Urinary bladder (tissue), 4 donors: ENCODE measurements around the gene USP2. TPM values are rescaled to one million over a fixed set of nuclear protein-coding genes. Genes with fewer than 3 reads are reported as not detected.
A peak's percentile ranks its signal among the peaks of the same experiment; 100 is the strongest.

Experiments
- DNase-seq: peaks from one replicate; pipeline ENCODE4 v3.0.0-alpha.2; 2015; ENCODE audit errors: extremely low spot score
- H3K27ac ChIP-seq: one replicate; pipeline ENCODE4 v1.5.1; 2013; ENCODE audit warnings: low read depth, mild to moderate bottlenecking, moderate library complexity
- H3K36me3 ChIP-seq: one replicate; pipeline ENCODE4 v1.6.1; 2013; ENCODE audit warnings: mild to moderate bottlenecking, moderate library complexity; ENCODE audit not compliant: insufficient read depth
- H3K4me1 ChIP-seq: one replicate; pipeline ENCODE4 v1.6.1; 2013; ENCODE audit warnings: mild to moderate bottlenecking, moderate library complexity; ENCODE audit not compliant: insufficient read depth
- H3K4me3 ChIP-seq: one replicate; pipeline ENCODE4 v1.5.1; 2013; ENCODE audit warnings: low read depth, low read length
- WGBS: extraction: QIAGEN DNeasy Blood & Tissue Kit; methylation state at CpG from one replicate; pipeline ENCODE4 v1.1.7; 2013; 5-methylcytosine and 5-hydroxymethylcytosine counted together
- polyA plus RNA-seq: library from polyadenylated mRNA; stranded (reverse); fragments of 200-250 nt; gene quantifications from one replicate; pipeline ENCODE4 v1.2.3, GENCODE V29; 2013
- total RNA-seq: library from RNA; depleted of rRNA; stranded (reverse); fragments of >200 nt; gene quantifications from one replicate; pipeline ENCODE4 v1.2.3, GENCODE V29; 2014
- donor health status: healthy with polysubstance abuse.
- donor health status: healthy.

The USP2 gene
- total and polyA plus RNA-seq, 2 donors, result 1.1 to 4.8 TPM

GRCh38 chr11:119319136-119319699 is 62.3 kb downstream of the USP2 start:
- H3K27ac ChIP-seq, result peak overlapping the region; percentile 41
- no peak overlapping the region for H3K4me3 ChIP-seq
- WGBS, result 70% methylated on average over 8 of the region's 8 CpGs
- DNase-seq, result no peak
- no peaks in the 10 kb centered on the region for H3K36me3 ChIP-seq
- H3K4me1 ChIP-seq, result no peaks in the 10 kb centered on the region

- whole genome bisulfite sequencing, result 46% methylated on average over 22 of the region's 22 CpGs
Observed at GRCh38 chr11:119318240-119319135, 63.0 kb downstream of the USP2 start.

GRCh38 chr11:119317592-119318239 is 63.8 kb downstream of the USP2 start:
- WGBS, result 40% methylated on average over 14 of the region's 14 CpGs
- Histone ChIP-seq H3K36me3 (no peaks in the 10 kb centered on the region), H3K4me1 (no peaks in the 10 kb centered on the region), H3K4me3 (peak overlapping the region; percentile 69), H3K27ac (no peak overlapping the region)
- DNase-seq, result no peak

More at GRCh38 chr11:119318240-119319135, 63.0 kb downstream of the USP2 start:
- no peaks in the 10 kb centered on the region for H3K36me3 ChIP-seq
- no peak for DNase-seq
- peak overlapping the region; percentile 41 for H3K27ac ChIP-seq
- no peak overlapping the region for H3K4me3 ChIP-seq
- no peaks in the 10 kb centered on the region for H3K4me1 ChIP-seq

- peak within 1 kb of the TSS; percentile 75 for H3K27ac ChIP-seq
- peak within 1 kb of the TSS; percentile 69 for H3K4me3 ChIP-seq
- DNase-seq, result no peak
- no peaks in the 10 kb centered on the region for H3K4me1 ChIP-seq
- H3K36me3 ChIP-seq, result no peaks in the 10 kb centered on the region
- 1% methylated on average over 74 of the region's 74 CpGs for WGBS
Observed at GRCh38 chr11:119316729-119317591, 64.5 kb downstream of the USP2 start, which contains the start of gene MCAM. Gene MCAM, minus strand, starts transcription at chr11:119317130. Its CDS starts 29 bp downstream, at chr11:119317101.

DNA sequence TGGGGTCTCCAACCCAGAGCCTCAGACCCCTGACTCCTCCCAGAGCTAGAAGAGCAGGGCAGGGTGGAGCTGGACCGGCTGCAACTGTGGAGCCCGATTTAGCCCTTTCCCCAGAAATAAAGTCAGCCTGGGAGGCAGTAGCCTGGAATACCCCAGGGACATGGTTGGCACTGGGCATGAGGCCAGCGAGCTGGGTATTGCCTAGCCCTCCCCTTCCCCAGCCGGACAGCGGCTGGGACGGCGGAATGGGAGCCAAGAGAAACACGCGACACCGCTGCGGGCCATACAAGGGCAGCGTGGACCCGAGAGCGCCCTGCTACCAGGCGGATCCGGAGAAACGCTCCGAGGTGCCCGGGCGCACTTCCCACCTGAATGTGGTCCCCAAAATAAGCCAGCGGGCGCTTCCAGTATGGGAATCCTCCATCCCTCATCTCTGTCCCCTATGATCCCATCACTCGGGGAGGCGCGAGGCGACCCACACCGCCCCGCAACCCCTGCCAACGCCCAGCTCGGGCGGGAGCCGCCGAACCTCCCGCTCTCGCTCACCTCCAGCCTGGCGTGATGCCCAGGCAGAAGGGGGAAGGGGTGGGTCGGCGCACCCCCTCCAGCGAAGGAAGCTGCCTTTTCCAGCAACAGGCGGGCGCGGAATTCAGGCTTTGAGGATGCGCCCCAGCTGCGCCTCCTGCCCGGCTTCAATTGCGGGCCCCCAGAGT is 65.3 kb downstream of the USP2 start:
- under 1% methylated on average over 46 of the region's 46 CpGs for WGBS
- no peaks in the 10 kb centered on the region for H3K4me1 ChIP-seq
- no peak for DNase-seq
- peak overlapping the region; percentile 69 for H3K4me3 ChIP-seq
- H3K36me3 ChIP-seq, result no peaks in the 10 kb centered on the region
- no peak overlapping the region for H3K27ac ChIP-seq

GRCh38 chr11:119315131-119316015 is 66.1 kb downstream of the USP2 start:
- H3K4me3 ChIP-seq, result peak overlapping the region; percentile 69
- no peak for DNase-seq
- no peaks in the 10 kb centered on the region for H3K4me1 ChIP-seq
- 6% methylated on average over 29 of the region's 29 CpGs for WGBS
- H3K36me3 ChIP-seq, result no peaks in the 10 kb centered on the region
- H3K27ac ChIP-seq, result peak overlapping the region; percentile 12

GRCh38 chr11:119314726-119315125 is 66.8 kb downstream of the USP2 start:
- no peak overlapping the region for H3K27ac ChIP-seq
- no peaks in the 10 kb centered on the region for H3K4me1 ChIP-seq
- H3K4me3 ChIP-seq, result peak overlapping the region; percentile 69
- 66% methylated on average over 18 of the region's 18 CpGs for WGBS
- no peak for DNase-seq
- no peaks in the 10 kb centered on the region for H3K36me3 ChIP-seq

DNA sequence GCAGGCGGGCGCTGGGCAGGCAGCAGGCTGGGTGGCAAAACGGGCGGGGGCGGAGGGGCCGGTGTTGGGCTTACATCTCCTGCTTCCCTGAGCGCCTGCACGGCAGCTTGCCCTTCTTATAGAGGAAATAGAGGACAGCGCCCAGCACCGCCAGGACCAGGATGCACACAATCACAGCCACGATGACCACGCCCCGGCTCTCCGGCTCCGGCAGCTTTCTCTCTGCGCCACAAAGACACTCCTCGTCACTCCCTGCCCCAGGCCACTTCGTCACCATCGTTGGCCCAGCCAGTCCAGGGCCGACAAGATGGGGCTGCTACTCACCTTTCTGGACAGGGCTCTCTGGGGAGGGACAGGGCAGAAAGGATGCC is 70.8 kb downstream of the USP2 start:
- no peaks in the 10 kb centered on the region for H3K36me3 ChIP-seq
- DNase-seq, result no peak
- H3K4me3 ChIP-seq, result no peak overlapping the region
- no peaks in the 10 kb centered on the region for H3K4me1 ChIP-seq
- H3K27ac ChIP-seq, result no peak overlapping the region
- 81% methylated on average over 20 of the region's 20 CpGs for WGBS

- no peak for DNase-seq
- H3K36me3 ChIP-seq, result no peaks in the 10 kb centered on the region
- WGBS, result 75% methylated on average over 17 of the region's 17 CpGs
- H3K4me3 ChIP-seq, result no peak overlapping the region
- no peaks in the 10 kb centered on the region for H3K4me1 ChIP-seq
- no peak overlapping the region for H3K27ac ChIP-seq
Observed at GRCh38 chr11:119309953-119310681, 71.4 kb downstream of the USP2 start.

- no peak overlapping the region for H3K27ac ChIP-seq
- no peaks in the 10 kb centered on the region for H3K4me1 ChIP-seq
- H3K4me3 ChIP-seq, result no peak overlapping the region
- no peaks in the 10 kb centered on the region for H3K36me3 ChIP-seq
- no peak for DNase-seq
- WGBS, result 87% methylated on average over 11 of the region's 11 CpGs
Observed at GRCh38 chr11:119309411-119309810, 72.1 kb downstream of the USP2 start.

DNA sequence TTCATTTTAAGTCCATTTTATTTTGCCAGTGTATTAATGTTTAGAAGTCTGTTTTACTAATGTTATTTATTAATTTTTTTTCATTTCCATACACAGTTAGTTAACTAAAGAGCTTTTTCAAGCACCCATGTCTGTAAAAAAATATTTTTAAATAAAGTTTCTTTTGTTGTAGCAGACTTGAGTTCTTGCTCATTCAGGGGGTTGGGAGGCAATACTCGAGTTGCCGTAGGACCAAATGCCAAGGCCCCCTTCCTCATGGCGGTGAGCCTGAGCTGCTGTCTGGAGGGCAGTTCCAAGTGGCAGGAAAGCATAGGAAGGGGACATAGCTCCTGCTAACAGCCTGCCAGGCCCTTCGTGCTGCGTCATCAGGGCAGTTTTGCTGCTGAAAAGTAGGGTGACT is 73.5 kb downstream of the USP2 start:
- H3K36me3 ChIP-seq, result no peaks in the 10 kb centered on the region
- 62% methylated on average over 5 of the region's 5 CpGs for WGBS
- no peak for DNase-seq
- no peaks in the 10 kb centered on the region for H3K4me1 ChIP-seq
- no peak overlapping the region for H3K4me3 ChIP-seq
- no peak overlapping the region for H3K27ac ChIP-seq
